ENCODE results near the gene HLA-DOB. TPM values are rescaled to one million over a fixed set of nuclear protein-coding genes. Genes with fewer than 3 reads are reported as not detected.
"Not testable (repeated sequence)": the region's sequence is repeated elsewhere in the genome, so short reads cannot be mapped to it uniquely, and the experiment has no call there.

The HLA-DOB gene
- total and polyA plus RNA-seq, 12 donors: 0.28 to 1.6 (median 0.66) TPM; not detected in 4

DNA sequence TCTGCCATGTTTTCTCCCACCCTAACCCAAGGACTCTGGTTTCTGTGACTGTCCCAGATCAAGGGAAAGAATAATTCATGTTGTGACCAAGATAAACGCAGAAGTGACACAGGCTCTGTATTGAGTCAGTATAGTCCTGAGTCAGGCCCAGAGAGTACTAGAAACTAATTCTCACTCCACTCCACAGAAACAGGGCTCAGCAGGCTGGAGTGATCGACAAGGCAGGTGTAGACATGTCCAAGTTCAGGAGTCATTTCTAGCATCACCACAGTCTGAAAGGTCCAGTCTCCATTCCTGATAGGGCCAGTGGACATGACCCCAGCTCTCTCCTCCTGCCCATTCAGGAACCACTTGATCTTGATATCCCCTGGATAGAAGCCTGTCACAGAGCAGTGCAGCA is 2.7 kb downstream of the HLA-DOB start:
- intact Hi-C loops (cut with DNase I): no loop called here
- Histone ChIP-seq H3K9me3 (replicated peaks in 1 of 3) (no peaks in the 10 kb centered on the region), H3K27ac (no peak overlapping the region), H3K4me3 (no peak overlapping the region), H3K36me3 (replicated peaks in 1 of 2) (no peaks in the 10 kb centered on the region), H3K4me1 (replicated peaks in 1 of 2) (no peaks in the 10 kb centered on the region), H3K27me3 (no peaks in the 10 kb centered on the region)
- no peak for DNase-seq
- 45 to 70% (median 69%) methylated on average over 1 to 2 of the region's 2 CpGs for WGBS, 4 donors
- TF ChIP-seq, protein P1, sequence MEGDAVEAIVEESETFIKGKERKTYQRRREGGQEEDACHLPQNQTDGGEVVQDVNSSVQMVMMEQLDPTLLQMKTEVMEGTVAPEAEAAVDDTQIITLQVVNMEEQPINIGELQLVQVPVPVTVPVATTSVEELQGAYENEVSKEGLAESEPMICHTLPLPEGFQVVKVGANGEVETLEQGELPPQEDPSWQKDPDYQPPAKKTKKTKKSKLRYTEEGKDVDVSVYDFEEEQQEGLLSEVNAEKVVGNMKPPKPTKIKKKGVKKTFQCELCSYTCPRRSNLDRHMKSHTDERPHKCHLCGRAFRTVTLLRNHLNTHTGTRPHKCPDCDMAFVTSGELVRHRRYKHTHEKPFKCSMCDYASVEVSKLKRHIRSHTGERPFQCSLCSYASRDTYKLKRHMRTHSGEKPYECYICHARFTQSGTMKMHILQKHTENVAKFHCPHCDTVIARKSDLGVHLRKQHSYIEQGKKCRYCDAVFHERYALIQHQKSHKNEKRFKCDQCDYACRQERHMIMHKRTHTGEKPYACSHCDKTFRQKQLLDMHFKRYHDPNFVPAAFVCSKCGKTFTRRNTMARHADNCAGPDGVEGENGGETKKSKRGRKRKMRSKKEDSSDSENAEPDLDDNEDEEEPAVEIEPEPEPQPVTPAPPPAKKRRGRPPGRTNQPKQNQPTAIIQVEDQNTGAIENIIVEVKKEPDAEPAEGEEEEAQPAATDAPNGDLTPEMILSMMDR (IDR thresholded peaks at IDR 0.05): no peak
- no peak for TF ChIP-seq POLR2A (IDR thresholded peaks at IDR 0.05)

DNA sequence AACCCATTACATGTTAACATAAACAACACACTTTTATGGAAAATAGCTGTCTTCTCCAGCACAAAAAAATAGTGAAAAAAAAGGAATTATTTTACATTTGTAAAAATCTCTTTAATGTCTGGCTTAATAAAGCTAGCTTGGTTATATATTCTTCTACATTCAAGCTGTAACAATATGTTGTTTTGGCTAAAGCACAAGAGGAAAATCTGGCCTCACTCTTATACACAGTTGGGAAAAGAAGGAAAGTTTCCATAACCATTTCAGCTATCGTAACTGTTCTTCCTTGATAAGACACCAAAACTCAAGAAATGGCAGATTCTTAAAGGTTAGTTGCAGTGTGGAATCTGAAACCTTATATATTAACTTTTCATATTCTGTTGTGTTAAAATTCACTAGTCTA is 7.6 kb downstream of the HLA-DOB start:
- H3K27ac ChIP-seq: no peak overlapping the region
- no peaks in the 10 kb centered on the region for H3K4me1 ChIP-seq (replicated peaks in 1 of 2)
- no peaks in the 10 kb centered on the region for H3K36me3 ChIP-seq (replicated peaks in 1 of 2)
- H3K9me3 ChIP-seq (replicated peaks in 1 of 3): no peaks in the 10 kb centered on the region
- 0 to 46% (median 21%) methylated on average over 1 of the region's 1 CpG for WGBS, 4 donors
- no peak for DNase-seq
- peaks cover 19% of the 10 kb centered on the region for H3K27me3 ChIP-seq
- TF ChIP-seq, protein P1 (IDR thresholded peaks at IDR 0.05): no peak
- no peak for TF ChIP-seq POLR2A (IDR thresholded peaks at IDR 0.05)
- H3K4me3 ChIP-seq: no peak overlapping the region
- intact Hi-C loops (cut with DNase I): no loop called here

DNA sequence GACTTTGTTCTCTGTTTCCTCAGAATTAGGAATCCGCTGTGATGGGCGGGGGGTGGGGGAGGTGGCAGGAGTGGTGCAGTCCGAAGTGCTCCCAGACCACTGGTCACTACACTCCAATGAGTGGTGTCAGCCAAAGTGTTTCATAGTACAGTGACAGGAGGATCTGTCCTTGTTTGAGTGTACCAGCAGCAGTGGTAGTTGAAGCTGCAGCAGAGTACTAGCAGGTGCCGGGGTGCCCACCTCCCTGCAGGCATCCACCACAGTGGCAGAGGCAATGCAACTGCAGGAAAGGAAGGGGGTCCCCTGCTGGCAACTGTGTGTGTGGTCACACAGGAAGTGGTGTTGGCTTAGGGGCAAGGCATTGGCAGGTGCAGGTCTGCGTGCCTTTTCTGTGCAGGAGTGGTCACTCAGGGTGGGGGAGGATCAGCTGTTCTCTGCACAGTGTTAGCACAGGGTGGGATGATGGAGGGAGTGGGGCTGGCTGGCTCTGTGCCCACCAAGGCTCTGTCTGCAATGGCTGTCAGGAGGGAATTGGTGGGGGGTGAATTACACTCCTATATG is 9.7 kb downstream of the HLA-DOB start:
- intact Hi-C loops (cut with DNase I): no loop called here

DNA sequence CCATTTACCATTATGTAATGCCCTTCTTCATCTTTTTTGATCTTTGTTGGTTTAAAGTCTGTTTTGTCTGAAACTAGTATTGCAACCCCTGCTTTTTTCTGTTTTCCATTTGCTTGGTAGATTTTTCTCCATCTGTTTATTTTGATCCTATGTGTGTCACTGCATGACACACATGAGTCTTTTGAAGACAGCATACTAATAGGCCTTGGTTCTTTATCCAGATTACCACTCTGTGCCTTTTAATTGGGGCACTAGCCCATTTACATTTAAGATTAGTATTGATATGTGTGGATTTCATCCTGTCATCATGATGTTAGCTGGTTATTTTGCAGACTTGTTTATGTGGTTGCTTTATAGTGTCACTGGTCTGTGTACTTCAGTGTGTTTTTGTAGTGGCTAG is 11.4 kb downstream of the HLA-DOB start:
- H3K4me3 ChIP-seq: not testable (repeated sequence)

More for the DNA sequence above, 9.7 kb downstream of the HLA-DOB start:
- H3K4me1 ChIP-seq (replicated peaks in 1 of 2): no peaks in the 10 kb centered on the region
- WGBS, 4 donors: 73 to 82% (median 79%) methylated on average over 2 to 5 of the region's 5 CpGs
- TF ChIP-seq, protein P1 (IDR thresholded peaks at IDR 0.05): no peak
- no peak for TF ChIP-seq POLR2A (IDR thresholded peaks at IDR 0.05)
- H3K27ac ChIP-seq: no peak overlapping the region
- no peak overlapping the region for H3K4me3 ChIP-seq
- H3K27me3 ChIP-seq: peaks cover 23% of the 10 kb centered on the region
- H3K9me3 ChIP-seq (replicated peaks in 1 of 3): no peaks in the 10 kb centered on the region
- no peak for DNase-seq
- H3K36me3 ChIP-seq (replicated peaks in 1 of 2): no peaks in the 10 kb centered on the region

DNA sequence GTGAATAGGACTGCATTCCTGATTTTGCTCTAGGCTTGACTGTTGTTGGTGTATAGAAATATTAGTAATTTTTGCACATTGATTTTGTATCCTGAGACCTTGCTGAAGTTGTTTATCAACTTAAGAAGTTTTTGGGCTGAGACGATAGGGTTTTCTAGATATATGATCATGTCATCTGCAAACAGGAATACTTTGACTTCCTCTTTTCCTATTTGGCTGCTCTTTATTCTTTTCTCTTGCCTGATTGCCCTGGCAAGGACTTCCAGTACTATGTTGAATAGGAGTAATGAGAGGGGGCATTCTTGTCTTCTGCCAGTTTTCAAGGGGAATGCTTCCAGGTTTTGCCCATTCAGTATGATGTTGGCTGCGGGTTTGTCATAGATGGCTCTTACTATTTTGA is 13.4 kb downstream of the HLA-DOB start:
- no peaks in the 10 kb centered on the region for H3K36me3 ChIP-seq (replicated peaks in 1 of 2)
- TF ChIP-seq POLR2A (IDR thresholded peaks at IDR 0.05): no peak
- TF ChIP-seq, protein P1 (IDR thresholded peaks at IDR 0.05): no peak
- DNase-seq: no peak
- WGBS, 4 donors: 22 to 79% (median 61%) methylated on average over 2 of the region's 2 CpGs
- H3K9me3 ChIP-seq (replicated peaks in 1 of 3): no peaks in the 10 kb centered on the region
- intact Hi-C loops (cut with DNase I): no loop called here
- no peak overlapping the region for H3K4me3 ChIP-seq
- no peak overlapping the region for H3K27ac ChIP-seq
- peaks cover 35% of the 10 kb centered on the region for H3K27me3 ChIP-seq
- no peaks in the 10 kb centered on the region for H3K4me1 ChIP-seq (replicated peaks in 1 of 2)

More for the DNA sequence above, 11.4 kb downstream of the HLA-DOB start:
- DNase-seq; H3K4me1 ChIP-seq (replicated peaks in 1 of 2); H3K36me3 ChIP-seq (replicated peaks in 1 of 2); H3K27ac ChIP-seq; H3K9me3 ChIP-seq (replicated peaks in 1 of 3); intact Hi-C loops (cut with DNase I): not testable (repeated sequence)
- H3K27me3 ChIP-seq: peaks cover 23% of the 10 kb centered on the region

All from adrenal gland (tissue), 12 donors.